GM19043 (cell line): ENCODE measurements around the gene RELCH.

Experiments
- ATAC-seq: cut with Tn5 transposase; IDR thresholded peaks from one replicate; pipeline ENCODE4 v1.9.1; 2021; ENCODE audit warnings: low read depth; ENCODE audit not compliant: unreplicated experiment

RELCH gene

DNA sequence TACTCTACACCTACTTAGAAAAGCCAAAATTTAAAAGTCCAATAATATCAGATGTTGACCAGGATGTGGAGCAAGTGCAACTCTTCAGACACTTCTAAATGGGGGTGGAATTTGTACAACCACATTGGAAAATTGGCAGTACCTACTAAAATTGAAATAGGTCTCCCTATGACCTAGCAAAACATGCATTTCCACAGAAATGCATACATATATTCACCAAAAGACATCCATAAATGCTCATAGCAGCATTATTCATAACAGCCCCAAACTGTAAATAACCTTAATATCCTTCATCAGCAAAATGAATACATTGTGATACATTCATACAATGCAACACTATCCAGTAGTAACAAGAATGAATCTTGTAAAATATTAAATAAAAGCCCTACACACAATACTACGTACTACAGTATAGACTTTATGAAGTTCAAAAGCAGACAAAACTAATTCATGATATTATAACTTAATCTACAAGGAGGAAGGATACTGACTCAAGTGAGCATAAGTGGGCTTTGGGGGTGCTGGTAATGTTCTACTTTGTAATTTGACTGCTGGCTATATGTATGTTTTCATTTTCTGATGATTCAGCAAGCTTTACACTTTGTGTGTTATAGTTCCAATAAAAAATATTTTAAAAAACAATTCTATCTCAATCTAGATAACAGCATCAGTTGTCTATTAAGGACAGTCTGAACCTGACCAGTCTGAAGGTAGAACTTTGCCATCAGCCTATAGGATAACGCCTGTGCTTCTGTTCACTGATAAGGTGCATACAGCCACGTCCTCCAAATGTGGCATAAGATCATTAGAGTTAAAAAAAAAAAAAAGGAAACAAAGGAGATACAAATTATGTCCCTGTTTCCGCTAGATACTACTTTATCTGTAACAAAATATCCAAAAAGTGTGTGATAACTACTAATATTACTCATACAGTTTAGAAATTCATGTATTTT lies 131.4 kb downstream of the RELCH start:
- no peak for ATAC-seq

- ATAC-seq: no peak
These were observed 134.1 kb downstream of the RELCH start for GRCh38 chr18:62321201-62321600.

GRCh38 chr18:62323483-62324180 lies 136.6 kb downstream of the RELCH start:
- no peak for ATAC-seq

GRCh38 chr18:62324181-62324828 lies 137.2 kb downstream of the RELCH start:
- no peak for ATAC-seq

DNA sequence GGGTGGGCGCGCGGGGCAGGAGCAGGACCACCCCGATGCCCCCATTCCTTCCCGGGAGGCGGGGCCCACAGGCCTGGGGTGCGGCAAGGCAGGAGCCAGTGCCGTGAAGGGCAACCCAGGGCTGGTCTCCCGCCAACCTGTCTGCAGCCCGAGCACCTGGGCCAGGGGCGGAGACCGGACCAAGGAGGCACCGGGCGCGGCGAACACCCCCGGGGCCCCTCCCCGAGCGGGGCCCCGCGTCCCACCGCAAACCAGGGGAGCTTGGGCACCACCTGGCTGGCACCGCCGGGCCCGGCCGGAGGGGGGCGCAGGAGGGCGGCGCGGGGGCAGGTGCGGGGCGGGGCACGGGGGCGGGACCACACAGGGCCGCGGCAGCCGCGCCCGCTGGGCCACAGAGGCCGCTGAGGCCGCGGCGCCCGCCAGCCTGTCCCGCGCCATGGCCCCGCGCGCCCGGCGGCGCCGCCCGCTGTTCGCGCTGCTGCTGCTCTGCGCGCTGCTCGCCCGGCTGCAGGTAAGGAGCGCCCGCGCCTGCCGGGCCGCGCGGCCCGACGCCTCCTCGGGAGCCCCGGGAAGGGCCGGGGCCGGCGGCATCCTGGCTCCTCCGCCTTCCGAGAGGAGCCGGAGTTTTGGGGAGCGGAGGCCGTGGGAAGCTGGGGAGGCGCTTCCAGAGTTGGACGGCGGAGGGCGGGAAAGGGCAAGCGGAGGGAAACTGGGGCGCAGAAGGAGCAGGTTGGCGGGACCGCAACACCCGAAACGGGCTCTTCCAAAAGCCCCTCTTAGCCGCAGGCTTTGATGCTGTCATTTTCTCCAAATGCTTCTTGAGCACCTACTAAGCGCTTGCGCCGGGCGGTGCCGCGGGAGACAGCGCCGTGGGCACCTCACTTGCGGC lies 138.1 kb downstream of the RELCH start, which contains the start of gene TNFRSF11A:
TNFRSF11A (plus strand) TSS at position 394 of the 889 bp plus-strand sequence; CDS start at position 437, 43 bp downstream.
- peak; percentile 49 for ATAC-seq

- no peak for ATAC-seq
These were observed 139.0 kb downstream of the RELCH start for GRCh38 chr18:62325806-62326645.

DNA sequence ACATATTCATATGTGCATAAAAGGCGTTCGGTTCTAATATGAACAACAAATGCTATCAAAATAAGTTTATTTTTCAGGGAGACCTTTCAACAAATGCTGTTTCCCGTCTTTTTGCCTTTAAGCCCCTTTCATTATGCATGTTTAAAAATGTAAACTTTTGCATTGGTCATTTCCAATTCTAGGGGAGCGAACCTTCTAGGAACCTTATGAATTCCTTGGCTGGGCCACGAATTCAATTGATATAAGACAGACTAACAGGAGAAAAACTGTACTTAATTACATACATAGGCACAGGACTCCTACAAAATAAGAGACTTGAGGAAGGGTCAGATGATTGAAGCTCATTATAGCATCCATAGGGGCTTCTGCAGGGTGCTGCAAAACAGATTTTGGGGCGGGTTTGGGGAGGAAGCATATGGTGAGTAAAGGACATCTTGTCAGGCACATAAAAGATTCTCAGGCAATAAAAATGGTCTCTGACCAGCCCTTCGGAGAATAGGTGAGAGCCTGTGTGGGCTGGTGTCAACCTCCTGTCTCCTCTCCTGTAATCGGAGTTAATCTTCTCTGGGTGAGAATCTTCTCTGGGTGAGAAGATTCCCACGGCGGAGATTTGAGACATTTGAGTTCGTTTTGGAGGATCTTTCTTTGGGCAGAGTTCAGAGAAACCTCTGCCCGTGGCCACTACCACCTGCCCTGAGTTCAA lies 139.7 kb downstream of the RELCH start:
- ATAC-seq: no peak

GRCh38 chr18:62327977-62328376 lies 140.9 kb downstream of the RELCH start:
- ATAC-seq: no peak

DNA sequence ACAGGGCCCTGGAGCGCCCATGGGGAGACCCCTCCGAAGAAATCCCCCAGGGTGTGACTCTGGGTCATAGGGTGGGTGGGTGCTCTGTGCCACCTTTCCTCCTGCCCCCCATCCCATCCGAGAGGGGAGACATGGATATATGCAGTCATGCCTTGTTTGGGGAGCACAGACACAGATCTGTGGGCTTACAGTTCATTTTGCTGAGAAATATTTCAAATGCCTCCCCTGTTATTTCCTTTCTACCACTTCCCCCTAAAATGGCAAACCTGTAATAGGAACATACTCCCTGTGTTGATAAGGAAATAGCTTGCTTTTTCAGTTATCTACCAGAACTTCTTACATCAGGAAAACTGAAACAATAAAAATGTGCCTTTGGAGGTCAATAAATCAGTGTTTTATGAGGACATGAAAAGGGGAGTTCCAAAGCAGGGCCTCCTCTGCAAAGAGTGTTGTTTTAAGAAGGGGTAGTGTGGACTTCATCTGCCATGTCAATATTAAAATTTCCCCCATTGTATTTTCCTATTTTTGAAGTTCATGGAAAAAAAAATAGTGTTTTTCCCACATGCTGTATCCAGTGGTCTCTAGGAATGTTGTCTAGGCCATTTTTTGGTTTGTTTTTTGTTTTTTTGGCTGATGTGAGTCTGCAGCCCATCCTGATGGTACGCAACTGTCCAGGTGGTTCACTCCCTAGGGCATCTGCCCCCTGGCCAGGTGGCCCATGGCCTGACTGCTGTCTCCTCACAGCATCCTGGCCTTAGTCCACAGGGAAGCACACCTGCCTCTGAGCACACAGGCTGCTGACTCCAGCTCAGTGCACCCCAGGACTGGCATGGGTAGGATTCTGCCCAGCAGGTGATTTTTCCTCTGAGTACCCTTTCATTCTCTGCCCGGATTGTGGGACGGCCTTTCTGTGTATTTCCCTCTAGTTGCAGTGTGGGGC lies 141.8 kb downstream of the RELCH start:
- no peak for ATAC-seq

DNA sequence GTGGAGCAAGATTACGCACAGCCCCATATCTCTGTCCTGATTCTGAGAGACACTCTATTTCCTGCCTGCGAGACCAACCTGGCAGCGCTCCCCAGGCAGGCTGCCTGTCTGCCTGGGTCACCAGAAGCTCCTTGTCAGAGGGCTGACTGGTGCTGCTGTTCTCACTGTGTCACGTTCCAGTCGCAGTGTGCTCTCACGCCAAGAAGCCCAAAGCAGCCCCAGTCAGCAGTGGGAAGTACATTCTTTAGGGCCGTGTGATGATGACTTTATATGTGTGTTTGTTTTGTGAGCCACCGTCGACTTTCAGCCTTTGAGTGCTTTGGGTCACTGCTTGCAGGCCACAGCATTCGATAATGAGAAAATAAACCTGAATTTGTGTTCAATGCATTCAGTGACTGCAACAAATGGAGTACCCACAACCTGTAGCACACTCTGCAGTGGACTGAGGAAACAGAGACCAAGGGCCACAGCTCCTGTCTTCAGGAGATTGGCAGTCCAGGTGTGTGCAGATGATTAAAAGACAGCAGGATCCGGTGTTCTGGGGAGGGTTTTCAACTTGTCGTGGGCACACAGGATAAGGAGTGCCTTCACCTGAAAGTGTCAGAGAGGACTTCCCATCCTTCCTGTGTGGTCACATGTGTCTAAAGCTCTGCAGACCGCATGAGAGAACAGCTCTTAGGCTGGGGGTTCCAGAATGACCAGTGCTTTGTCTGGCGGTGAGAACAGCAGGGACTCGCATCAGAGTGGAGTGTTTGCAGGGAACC lies 142.8 kb downstream of the RELCH start:
- peak; percentile 40 for ATAC-seq

DNA sequence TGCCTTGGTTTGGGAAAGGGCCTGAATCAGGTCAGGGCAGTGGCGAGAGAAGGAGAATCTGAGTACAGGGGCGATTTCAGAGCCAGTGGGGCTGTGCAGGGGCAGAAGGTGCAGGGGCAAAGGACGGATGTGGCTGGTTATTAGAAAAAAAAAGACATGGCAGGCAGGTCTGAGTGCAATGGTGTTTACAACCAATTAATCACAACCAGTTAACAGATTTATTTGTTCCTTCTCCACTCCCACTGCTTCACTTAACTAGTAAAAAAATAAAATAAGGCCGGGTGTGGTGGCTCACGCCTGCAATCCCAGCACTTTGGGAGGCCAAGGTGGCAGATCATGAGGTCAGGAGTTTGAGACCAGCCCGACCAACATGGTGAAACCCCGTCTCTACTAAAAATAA lies 143.6 kb downstream of the RELCH start:
- ATAC-seq: no peak

- no peak for ATAC-seq
These were observed 144.7 kb downstream of the RELCH start for GRCh38 chr18:62331581-62332356.

DNA sequence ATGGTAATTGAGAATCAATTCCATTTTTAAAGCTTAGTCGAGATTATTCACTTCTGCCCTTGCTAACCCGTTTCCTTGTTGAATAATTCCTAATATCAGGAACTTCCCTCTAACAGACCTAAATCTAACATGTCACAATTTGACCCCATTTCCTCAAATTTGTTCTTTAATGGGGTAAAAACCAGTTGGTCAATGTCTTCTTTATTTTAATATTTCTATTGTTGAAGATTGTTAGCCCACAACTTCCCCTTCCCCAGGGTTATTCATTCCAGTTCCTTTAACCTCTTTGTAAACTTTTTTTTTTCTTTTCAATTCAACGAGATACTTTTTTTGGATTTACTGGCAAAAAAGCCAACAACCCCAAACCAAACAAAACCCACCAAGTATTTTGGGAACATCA lies 145.4 kb downstream of the RELCH start:
- ATAC-seq: no peak

DNA sequence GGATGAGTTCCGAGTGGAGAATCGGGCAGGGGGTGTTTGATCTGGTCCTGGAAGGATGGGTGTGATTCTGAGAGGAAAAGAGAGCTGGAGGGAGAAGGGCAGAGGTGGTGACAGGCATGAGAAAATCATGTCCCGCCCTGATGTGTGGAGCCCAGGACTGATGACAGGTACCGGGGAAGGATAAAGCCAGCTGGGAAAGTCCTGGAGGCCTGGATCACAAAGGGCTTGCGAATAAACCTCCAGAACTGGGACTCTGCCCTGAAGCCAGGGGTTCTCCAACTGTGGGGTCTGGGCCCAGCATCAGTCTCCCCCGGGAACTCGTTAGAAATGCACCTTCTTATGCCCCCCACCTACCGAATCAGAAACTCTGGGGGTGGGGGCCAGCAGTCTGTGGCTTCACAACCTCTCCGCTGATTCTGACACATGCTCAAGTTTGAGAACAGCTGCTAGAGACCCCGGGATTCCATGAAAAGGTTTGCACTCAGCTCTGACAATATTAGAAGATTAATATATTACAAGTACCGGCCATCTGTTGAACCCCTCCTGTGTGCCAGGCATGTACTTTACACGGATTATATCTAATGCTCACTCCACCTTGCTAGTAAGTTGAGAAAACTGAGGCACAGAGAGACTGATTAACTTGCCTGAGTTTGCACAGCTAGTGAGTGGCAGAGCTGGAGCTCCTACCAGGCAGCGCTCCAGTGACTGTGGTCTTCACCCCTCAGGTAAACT lies 146.1 kb downstream of the RELCH start:
- ATAC-seq: no peak

- no peak for ATAC-seq
These were observed 147.1 kb downstream of the RELCH start for GRCh38 chr18:62334120-62334519.
